NT2/D1 (cell line): Measurements from ENCODE around the gene C7orf57.

ENCODE experiments used
- DNase-seq: peaks from one replicate; pipeline ENCODE4 v3.0.0-alpha.2; 2011; ENCODE audit warnings: low read depth, low spot score
- H3K27me3 ChIP-seq: 2 replicates; pipeline ENCODE4 v1.6.0; 2011; ENCODE audit warnings: mild to moderate bottlenecking; ENCODE audit not compliant: insufficient read length, insufficient read depth
- H3K36me3 ChIP-seq: 2 replicates; pipeline ENCODE4 v1.6.1; 2011; ENCODE audit warnings: mild to moderate bottlenecking, low read length, mixed read lengths; ENCODE audit not compliant: insufficient read depth, insufficient read length
- H3K4me1 ChIP-seq: 2 replicates; pipeline ENCODE4 v1.5.1; 2011; ENCODE audit not compliant: insufficient read depth, insufficient read length
- H3K4me3 ChIP-seq: 2 replicates; pipeline ENCODE4 v1.5.1; 2011; ENCODE audit warnings: low read depth; ENCODE audit not compliant: insufficient read length
- H3K9ac ChIP-seq: 2 replicates; pipeline ENCODE4 v1.6.0; 2011; ENCODE audit warnings: low read depth; ENCODE audit not compliant: insufficient read length
- H3K9me3 ChIP-seq: 2 replicates; pipeline ENCODE4 v1.5.1; 2011; ENCODE audit warnings: mild to moderate bottlenecking, low read length; ENCODE audit not compliant: insufficient read depth
- SUZ12 ChIP-seq: IDR thresholded peaks from 2 replicates; pipeline ENCODE4 v1.6.1; 2011; ENCODE audit not compliant: insufficient read length, insufficient read depth; ENCODE audit errors: extremely low read depth
- YY1 ChIP-seq: IDR thresholded peaks from 2 replicates; pipeline ENCODE4 v1.6.1; 2011; ENCODE audit not compliant: insufficient read length, insufficient read depth
- ZNF274 ChIP-seq: IDR thresholded peaks from 2 replicates; pipeline ENCODE4 v1.6.1; 2011; ENCODE audit warnings: mild to moderate bottlenecking, low read depth, low read length

The C7orf57 gene

GRCh38 chr7:48011323-48011722 is 24.0 kb upstream of the C7orf57 start:
- Histone ChIP-seq H3K27me3 (no peaks in the 10 kb centered on the region), H3K9me3 (peaks cover 4% of the 10 kb centered on the region; the same call in 1 of the 2 replicates), H3K9ac (no peak overlapping the region), H3K4me3 (no peak overlapping the region), H3K4me1 (no peaks in the 10 kb centered on the region), H3K36me3 (no peaks in the 10 kb centered on the region)
- TF ChIP-seq ZNF274 = no peak
- no peak for DNase-seq

- no peak overlapping the region for H3K9ac ChIP-seq
- H3K27me3 ChIP-seq = no peaks in the 10 kb centered on the region
- H3K4me1 ChIP-seq = no peaks in the 10 kb centered on the region
- no peaks in the 10 kb centered on the region for H3K36me3 ChIP-seq
- peaks cover 4% of the 10 kb centered on the region; the same call in 1 of the 2 replicates for H3K9me3 ChIP-seq
- TF ChIP-seq SUZ12 (no peak), ZNF274 (no peak), YY1 (no peak)
- no peak overlapping the region for H3K4me3 ChIP-seq
- DNase-seq = no peak
Measured at GRCh38 chr7:48011951-48012350, 23.4 kb upstream of the C7orf57 start.

GRCh38 chr7:48016641-48017040 is 18.7 kb upstream of the C7orf57 start:
- DNase-seq = no peak
- TF ChIP-seq ZNF274 (no peak), YY1 (no peak), SUZ12 (no peak)
- H3K27me3 ChIP-seq = no peaks in the 10 kb centered on the region

DNA sequence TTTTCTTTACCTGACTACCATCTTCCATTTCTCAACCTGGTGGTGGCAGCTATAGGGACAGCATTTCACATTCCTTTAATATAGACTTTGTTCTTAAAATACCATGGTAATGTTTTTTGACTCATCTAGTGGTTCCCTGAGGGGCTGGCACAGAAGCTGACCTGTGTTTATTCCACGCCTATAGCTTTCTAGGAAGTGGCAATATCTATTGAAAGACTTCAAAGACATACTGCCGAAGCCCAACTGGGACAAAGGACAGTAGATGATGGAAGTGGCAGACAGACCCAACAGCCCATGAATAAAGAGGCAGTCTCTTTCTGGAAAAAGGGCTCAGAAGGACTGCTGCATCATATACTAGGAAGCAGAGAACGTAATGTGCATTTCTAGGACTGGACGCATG is 17.7 kb upstream of the C7orf57 start:
- no peak for DNase-seq
- no peak for TF ChIP-seq SUZ12
- no peak for TF ChIP-seq ZNF274
- no peak for TF ChIP-seq YY1
- Histone ChIP-seq H3K9ac (no peak overlapping the region), H3K9me3 (peaks cover 4% of the 10 kb centered on the region; the same call in 1 of the 2 replicates), H3K4me3 (no peak overlapping the region), H3K4me1 (no peaks in the 10 kb centered on the region), H3K27me3 (no peaks in the 10 kb centered on the region), H3K36me3 (no peaks in the 10 kb centered on the region)

More at GRCh38 chr7:48016641-48017040, 18.7 kb upstream of the C7orf57 start:
- H3K9ac ChIP-seq = no peak overlapping the region
- H3K4me3 ChIP-seq = no peak overlapping the region
- no peaks in the 10 kb centered on the region for H3K36me3 ChIP-seq
- H3K9me3 ChIP-seq = peaks cover 4% of the 10 kb centered on the region; the same call in 1 of the 2 replicates
- no peaks in the 10 kb centered on the region for H3K4me1 ChIP-seq

DNA sequence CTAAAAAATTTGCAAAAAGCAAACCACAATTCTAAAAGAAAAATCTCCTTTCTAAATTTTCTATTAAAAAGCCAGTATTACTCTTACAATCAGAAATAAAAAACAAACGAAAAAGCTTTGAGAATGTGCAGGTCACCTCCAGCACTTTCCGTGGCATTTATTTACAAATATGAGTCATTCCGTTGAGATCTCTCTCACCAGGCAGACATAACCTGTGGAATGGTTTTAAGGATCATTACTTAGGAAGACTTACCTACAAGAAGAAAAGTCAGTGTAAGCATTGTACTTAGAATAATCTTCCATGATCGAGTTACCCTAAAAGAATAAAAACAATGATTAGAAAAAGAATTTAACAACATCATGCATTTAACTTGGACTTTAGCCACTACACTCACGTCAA is 9.7 kb upstream of the C7orf57 start:
- no peak for TF ChIP-seq YY1
- no peak for TF ChIP-seq SUZ12
- TF ChIP-seq ZNF274 = no peak
- DNase-seq = no peak
- H3K9me3 ChIP-seq = no peaks in the 10 kb centered on the region

GRCh38 chr7:48028938-48029337 is 6.4 kb upstream of the C7orf57 start, which contains the start of gene SUN3:
SUN3 (minus strand) TSS chr7:48029107; CDS start chr7:48028938, 169 bp downstream.
- no peak for DNase-seq
- no peaks in the 10 kb centered on the region for H3K36me3 ChIP-seq
- no peak within 1 kb of the TSS for H3K9ac ChIP-seq
- H3K4me3 ChIP-seq = no peak within 1 kb of the TSS
- no peaks in the 10 kb centered on the region for H3K9me3 ChIP-seq
- no peaks in the 10 kb centered on the region for H3K4me1 ChIP-seq
- peaks cover 13% of the 10 kb centered on the region for H3K27me3 ChIP-seq
- TF ChIP-seq YY1 (no peak), ZNF274 (no peak), SUZ12 (no peak)

More for the DNA sequence above, 9.7 kb upstream of the C7orf57 start:
- H3K4me1 ChIP-seq = no peaks in the 10 kb centered on the region
- H3K27me3 ChIP-seq = no peaks in the 10 kb centered on the region
- H3K36me3 ChIP-seq = no peaks in the 10 kb centered on the region
- H3K4me3 ChIP-seq = no peak overlapping the region
- H3K9ac ChIP-seq = no peak overlapping the region

DNA sequence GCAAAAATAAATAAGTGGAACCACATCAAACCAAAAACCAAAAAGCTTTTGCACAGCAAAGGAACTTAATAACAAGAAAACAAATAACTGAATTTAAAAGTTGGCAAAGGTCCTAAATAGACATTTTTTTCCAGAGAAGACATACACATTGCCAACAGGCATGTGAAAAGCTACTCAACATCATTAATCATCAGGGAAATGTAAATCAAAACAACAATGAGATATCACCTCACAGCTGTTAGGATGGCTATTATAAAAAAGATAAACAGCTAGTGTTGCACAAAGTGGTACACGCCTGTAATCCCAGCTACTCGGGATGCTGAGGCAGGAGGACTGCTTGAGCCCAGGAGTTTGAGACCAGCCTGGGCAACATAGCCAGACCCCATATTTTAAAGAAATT is 4.2 kb upstream of the C7orf57 start:
- TF ChIP-seq SUZ12 (no peak), ZNF274 (no peak), YY1 (no peak)

DNA sequence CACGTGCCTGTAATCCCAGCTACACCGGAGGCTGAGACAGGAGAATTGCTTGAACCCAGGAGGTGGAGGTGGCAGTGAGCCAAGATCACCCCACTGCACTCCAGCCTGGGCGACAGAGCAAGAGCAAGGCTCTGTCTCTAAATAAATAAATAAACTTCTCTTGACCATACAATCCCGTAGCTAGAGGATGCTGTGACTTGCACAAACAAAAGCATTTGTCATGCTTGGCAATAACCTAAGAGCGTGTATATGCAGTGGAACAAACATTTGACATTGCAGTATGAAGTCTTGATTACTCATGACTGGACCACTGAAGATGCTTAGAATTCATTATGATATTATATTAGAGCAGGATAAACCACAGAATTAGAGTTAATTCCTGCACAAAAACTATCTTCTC is 1.4 kb upstream of the C7orf57 start:
- H3K9me3 ChIP-seq = no peaks in the 10 kb centered on the region
- no peak overlapping the region for H3K9ac ChIP-seq
- peaks cover 8% of the 10 kb centered on the region for H3K4me1 ChIP-seq
- TF ChIP-seq ZNF274 = no peak
- no peak for TF ChIP-seq YY1
- no peak for TF ChIP-seq SUZ12
- peaks cover 52% of the 10 kb centered on the region for H3K27me3 ChIP-seq
- no peaks in the 10 kb centered on the region for H3K36me3 ChIP-seq
- no peak for DNase-seq
- no peak overlapping the region for H3K4me3 ChIP-seq

More for the DNA sequence above, 4.2 kb upstream of the C7orf57 start:
- DNase-seq = no peak
- H3K4me3 ChIP-seq = no peak overlapping the region
- no peak overlapping the region for H3K9ac ChIP-seq
- H3K9me3 ChIP-seq = no peaks in the 10 kb centered on the region
- peaks cover 6% of the 10 kb centered on the region for H3K4me1 ChIP-seq
- peaks cover 34% of the 10 kb centered on the region for H3K27me3 ChIP-seq
- no peaks in the 10 kb centered on the region for H3K36me3 ChIP-seq
